GM20000 (cell line): ENCODE measurements around the gene AKAP6.

Experiments
- DNase-seq: peaks from one replicate; pipeline ENCODE4 v3.0.0; 2012; ENCODE audit warnings: low spot score
- CTCF ChIP-seq: IDR thresholded peaks from 2 replicates; pipeline ENCODE4 v1.5.1; 2012; ENCODE audit warnings: mild to moderate bottlenecking, control low read depth; ENCODE audit errors: extremely low read depth, missing control alignments

The AKAP6 gene

GRCh38 chr14:32667791-32668190 lies 338.7 kb downstream of the AKAP6 start:
- TF ChIP-seq CTCF = no peak

GRCh38 chr14:32669391-32669790 lies 340.3 kb downstream of the AKAP6 start:
- no peak for TF ChIP-seq CTCF
- DNase-seq = no peak

More at GRCh38 chr14:32667791-32668190, 338.7 kb downstream of the AKAP6 start:
- DNase-seq = no peak

- DNase-seq = no peak
- no peak for TF ChIP-seq CTCF
Measured at GRCh38 chr14:32675433-32675832, 346.3 kb downstream of the AKAP6 start.

- no peak for TF ChIP-seq CTCF
- DNase-seq = no peak
Measured at GRCh38 chr14:32677129-32677780, 348.2 kb downstream of the AKAP6 start.

GRCh38 chr14:32678088-32678487 lies 349.0 kb downstream of the AKAP6 start:
- no peak for DNase-seq
- TF ChIP-seq CTCF = no peak

- no peak for TF ChIP-seq CTCF
- DNase-seq = no peak
Measured at GRCh38 chr14:32679927-32680612, 351.0 kb downstream of the AKAP6 start.

- no peak for DNase-seq
- no peak for TF ChIP-seq CTCF
Measured at GRCh38 chr14:32681598-32681997, 352.5 kb downstream of the AKAP6 start.
